LNCaP clone FGC (cell line): ENCODE measurements around the gene CKLF.

ENCODE experiments used
- DNase-seq: peaks from one replicate; pipeline ENCODE4 v3.0.0-alpha.2; 2011; ENCODE audit warnings: low read depth
- H3K4me3 ChIP-seq: 2 replicates; pipeline ENCODE4 v1.5.1; 2011; ENCODE audit warnings: mild to moderate bottlenecking, low read depth, low read length, control low read depth
- CTCF ChIP-seq: IDR thresholded peaks from 2 replicates; pipeline ENCODE4 v1.5.1; 2012; ENCODE audit warnings: mild to moderate bottlenecking; ENCODE audit not compliant: control insufficient read depth, insufficient read depth; ENCODE audit errors: extremely low read depth

The CKLF gene

GRCh38 chr16:66521252-66521713, 31.1 kb upstream of the CKLF start:
- no peak for TF ChIP-seq CTCF
- no peak overlapping the region for H3K4me3 ChIP-seq
- DNase-seq, result no peak

- no peak for DNase-seq
- no peak overlapping the region for H3K4me3 ChIP-seq
- no peak for TF ChIP-seq CTCF
These were observed 30.2 kb upstream of the CKLF start for GRCh38 chr16:66521951-66522771.

GRCh38 chr16:66522816-66523590, 29.4 kb upstream of the CKLF start:
- TF ChIP-seq CTCF, result no peak
- DNase-seq, result no peak

GRCh38 chr16:66523861-66524354, 28.5 kb upstream of the CKLF start:
- no peak for DNase-seq
- H3K4me3 ChIP-seq, result no peak overlapping the region
- no peak for TF ChIP-seq CTCF

More at GRCh38 chr16:66522816-66523590, 29.4 kb upstream of the CKLF start:
- no peak overlapping the region for H3K4me3 ChIP-seq

- DNase-seq, result no peak
- no peak overlapping the region for H3K4me3 ChIP-seq
- TF ChIP-seq CTCF, result no peak
These were observed 27.7 kb upstream of the CKLF start for GRCh38 chr16:66524601-66525164.

GRCh38 chr16:66525396-66526180, 26.8 kb upstream of the CKLF start:
- TF ChIP-seq CTCF, result no peak
- no peak overlapping the region for H3K4me3 ChIP-seq
- DNase-seq, result no peak
